Kidney epithelial cell (primary cell): Measurements from ENCODE around the gene PFAS. TPM values are rescaled to one million over a fixed set of nuclear protein-coding genes. Genes with fewer than 3 reads are reported as not detected.
A peak's percentile ranks its signal among the peaks of the same experiment; 100 is the strongest.
"Not testable (repeated sequence)": the region's sequence is repeated elsewhere in the genome, so short reads cannot be mapped to it uniquely, and the experiment has no call there.

Experiments
- DNase-seq: peaks from one replicate; pipeline ENCODE4 v3.0.0-alpha.2; 2010; ENCODE audit warnings: low read depth
- H3K27me3 ChIP-seq: 2 replicates; pipeline ENCODE4 v1.6.0; 2011; ENCODE audit warnings: low read length; ENCODE audit not compliant: control insufficient read depth, insufficient read depth
- H3K36me3 ChIP-seq: 2 replicates; pipeline ENCODE4 v1.5.1; 2011; ENCODE audit warnings: low read length; ENCODE audit not compliant: control insufficient read depth, insufficient read depth
- H3K4me3 ChIP-seq: 2 replicates; pipeline ENCODE4 v1.5.1; 2011; ENCODE audit warnings: low read depth, mild to moderate bottlenecking, control low read depth, low read length
- CTCF ChIP-seq: IDR thresholded peaks from 2 replicates; pipeline ENCODE4 v1.5.1; 2011; ENCODE audit warnings: mild to moderate bottlenecking, moderate library complexity, low read length, control low read depth, inconsistent platforms; ENCODE audit not compliant: insufficient read depth, poor library complexity, severe bottlenecking
- total RNA-seq: library from RNA; depleted of rRNA; stranded (reverse); fragments of >200 nt; gene quantifications from 2 replicates; pipeline ENCODE4 v1.2.3, GENCODE V29; 2015

PFAS gene
- total RNA-seq, 1 donor from 2014 or later: 34.3 TPM

GRCh38 chr17:8210761-8211458 lies 38.2 kb upstream of the PFAS start:
- peaks cover 2% of the 10 kb centered on the region for H3K36me3 ChIP-seq
- no peak for DNase-seq
- no peak for TF ChIP-seq CTCF
- H3K4me3 ChIP-seq: peak overlapping the region; percentile 67
- H3K27me3 ChIP-seq: no peaks in the 10 kb centered on the region

- no peak for DNase-seq
- H3K27me3 ChIP-seq: no peaks in the 10 kb centered on the region
- TF ChIP-seq CTCF: no peak
- H3K36me3 ChIP-seq: no peaks in the 10 kb centered on the region
- no peak overlapping the region for H3K4me3 ChIP-seq
Observed at GRCh38 chr17:8212312-8213180, 36.5 kb upstream of the PFAS start.

DNA sequence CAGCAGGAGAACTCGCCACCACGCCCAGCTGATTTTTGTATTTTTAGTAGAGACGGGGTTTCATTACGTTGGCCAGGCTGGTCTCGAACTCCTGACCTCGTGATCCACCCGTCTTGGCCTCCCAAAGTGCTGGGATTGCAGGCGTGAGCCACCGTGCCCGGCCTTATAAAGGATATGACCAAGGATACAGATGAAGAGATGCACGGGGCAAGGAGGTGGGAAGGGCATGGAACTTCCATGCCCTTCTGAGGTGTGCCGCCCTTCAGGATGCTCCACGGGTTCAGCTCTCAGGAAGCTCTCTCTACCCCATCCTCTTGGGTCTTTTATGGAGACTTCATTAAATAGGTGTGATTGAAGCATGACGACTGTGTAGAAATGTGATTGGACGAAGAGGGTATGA lies 35.1 kb upstream of the PFAS start:
- DNase-seq, H3K36me3 ChIP-seq, H3K27me3 ChIP-seq, H3K4me3 ChIP-seq: not testable (repeated sequence)

DNA sequence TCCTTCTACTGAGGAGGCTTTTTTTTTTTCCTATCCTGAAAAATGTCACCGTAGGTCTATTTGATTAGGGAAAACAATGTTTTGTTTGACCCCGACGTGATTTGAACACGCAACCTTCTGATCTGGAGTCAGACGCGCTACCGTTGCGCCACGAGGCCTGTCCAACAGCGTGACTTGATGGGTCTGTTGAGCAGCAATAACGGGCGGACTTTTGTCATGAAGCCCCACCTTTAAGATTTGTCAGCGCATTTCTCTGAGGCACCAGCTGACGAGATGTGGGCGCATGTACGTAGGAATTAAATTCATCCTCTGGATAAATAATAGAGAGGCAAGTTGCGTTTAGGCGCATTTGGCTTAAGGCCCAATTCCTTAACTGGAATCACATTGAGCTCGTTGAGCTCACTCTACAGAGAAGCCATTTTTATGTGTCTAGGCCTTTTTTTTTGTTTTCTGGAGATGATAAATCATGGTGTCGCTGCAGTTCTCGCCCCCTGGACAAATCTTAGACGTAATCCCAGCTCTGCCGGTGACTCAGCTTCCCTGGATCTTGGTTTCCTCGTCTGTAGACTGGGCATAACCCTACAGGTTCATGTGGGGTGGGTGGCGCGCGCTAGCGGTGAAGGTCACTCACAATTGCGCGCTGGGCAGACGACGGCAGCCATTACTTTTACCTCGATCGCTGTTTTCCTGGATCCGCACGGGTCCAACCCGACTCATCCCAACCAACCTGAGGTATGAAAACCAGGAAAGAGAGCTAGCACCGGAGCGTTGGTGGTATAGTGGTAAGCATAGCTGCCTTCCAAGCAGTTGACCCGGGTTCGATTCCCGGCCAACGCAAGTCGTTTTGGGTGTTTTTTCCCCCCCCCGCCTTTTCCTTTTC lies 28.1 kb upstream of the PFAS start:
- peak overlapping the region; percentile 51 for H3K4me3 ChIP-seq
- H3K27me3 ChIP-seq: no peaks in the 10 kb centered on the region
- no peak for TF ChIP-seq CTCF
- peak; percentile 48 for DNase-seq
- H3K36me3 ChIP-seq: no peaks in the 10 kb centered on the region

DNA sequence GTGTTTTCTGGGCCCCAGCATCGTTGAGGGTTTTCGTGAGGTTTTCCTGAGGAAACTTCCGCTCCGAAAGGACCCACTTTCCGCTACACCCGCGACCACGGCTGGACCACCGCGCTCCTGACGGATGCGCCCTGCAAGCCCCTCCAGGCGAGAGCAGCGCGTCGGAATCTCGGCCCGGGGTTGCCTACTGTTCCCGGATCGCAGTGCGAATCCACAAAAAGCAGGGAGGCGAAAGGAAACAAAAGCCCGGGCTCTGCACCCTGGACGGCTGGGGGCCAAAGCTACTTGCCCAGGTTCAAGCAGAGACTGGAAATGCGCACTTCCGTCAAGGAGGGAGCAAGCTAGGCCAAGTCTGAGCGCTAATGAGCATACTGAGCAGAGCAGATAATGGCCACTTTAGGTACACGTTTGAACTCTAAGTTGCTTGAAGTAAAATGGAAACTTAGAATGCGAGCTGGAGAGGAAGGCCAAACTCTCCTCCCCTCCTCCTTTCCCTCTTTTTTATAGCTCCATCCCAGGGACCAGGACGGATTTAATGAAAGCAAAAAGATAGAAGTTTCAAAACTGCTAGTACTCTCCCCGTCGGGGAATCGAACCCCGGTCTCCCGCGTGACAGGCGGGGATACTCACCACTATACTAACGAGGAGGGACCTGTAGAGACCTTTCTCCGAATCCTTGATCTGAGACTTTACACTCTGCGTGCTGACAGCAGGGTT lies 27.3 kb upstream of the PFAS start:
- DNase-seq: peak; percentile 38
- TF ChIP-seq CTCF: no peak
- Histone ChIP-seq H3K27me3 (no peaks in the 10 kb centered on the region), H3K36me3 (no peaks in the 10 kb centered on the region), H3K4me3 (peak overlapping the region; percentile 54)

GRCh38 chr17:8222380-8222629 lies 26.8 kb upstream of the PFAS start:
- Histone ChIP-seq H3K36me3 (no peaks in the 10 kb centered on the region), H3K27me3 (no peaks in the 10 kb centered on the region), H3K4me3 (peak overlapping the region; percentile 54)
- no peak for TF ChIP-seq CTCF
- DNase-seq: peak; percentile 37
